Measurements from ENCODE around the gene SLC1A3. TPM values are rescaled to one million over a fixed set of nuclear protein-coding genes. Genes with fewer than 3 reads are reported as not detected.
"Not testable (repeated sequence)": the region's sequence is repeated elsewhere in the genome, so short reads cannot be mapped to it uniquely, and the experiment has no call there.

Gene SLC1A3
- polyA plus RNA-seq, 4 donors = 2.2 to 4.7 (median 3.2) TPM

DNA sequence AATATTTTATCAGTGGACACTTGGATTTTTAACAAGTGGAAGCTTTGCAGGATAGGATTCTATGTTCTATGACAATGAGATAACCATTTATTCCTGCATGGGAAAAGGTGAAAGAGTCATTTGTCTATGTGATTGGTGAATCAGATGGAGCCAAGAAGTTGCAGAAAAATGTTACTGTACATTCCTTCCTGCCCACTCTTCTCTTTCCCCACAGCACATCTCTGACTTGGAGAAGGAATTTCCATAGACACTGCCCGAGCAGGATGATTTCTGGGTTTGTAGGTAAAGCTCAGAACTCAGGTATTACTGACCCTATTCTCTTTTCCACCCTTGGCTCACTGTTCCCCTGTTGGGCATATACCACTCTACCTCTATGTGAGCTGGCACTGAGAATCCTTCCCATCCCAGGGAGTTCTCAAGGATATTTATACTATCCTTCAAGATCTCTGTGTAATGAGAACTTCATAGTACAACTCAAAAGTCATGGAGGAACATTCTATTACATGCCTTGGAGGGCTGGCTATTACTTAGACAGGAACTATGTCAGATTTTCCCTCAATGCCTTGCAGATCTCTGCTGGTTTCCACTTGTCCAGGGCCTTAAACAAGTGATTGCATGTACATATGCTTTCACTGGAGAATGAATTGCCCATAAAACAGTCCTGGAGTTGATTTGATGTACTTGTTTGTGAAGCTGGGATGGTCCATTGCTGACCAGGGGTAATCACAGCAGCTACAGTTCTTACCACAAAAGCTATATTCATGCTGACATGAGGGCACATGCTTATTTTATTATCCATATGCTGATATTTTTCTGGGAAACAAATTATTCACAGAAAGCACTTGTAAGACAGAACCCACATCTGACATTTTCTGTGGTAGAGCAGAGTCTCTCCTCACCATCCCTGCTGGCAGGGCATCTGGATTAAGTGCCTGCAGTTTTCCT is 24.1 kb downstream of the SLC1A3 start:
- DNase-seq (ENCODE audit: low read depth in 4 of 4, low spot score in 2 of 4) = no peak

- DNase-seq (ENCODE audit: low read depth in 4 of 4, low spot score in 2 of 4) = no peak
These were observed 24.7 kb downstream of the SLC1A3 start for GRCh38 chr5:36631154-36631553.

GRCh38 chr5:36631620-36632362 is 25.4 kb downstream of the SLC1A3 start:
- no peak for DNase-seq (ENCODE audit: low read depth in 4 of 4, low spot score in 2 of 4)

DNA sequence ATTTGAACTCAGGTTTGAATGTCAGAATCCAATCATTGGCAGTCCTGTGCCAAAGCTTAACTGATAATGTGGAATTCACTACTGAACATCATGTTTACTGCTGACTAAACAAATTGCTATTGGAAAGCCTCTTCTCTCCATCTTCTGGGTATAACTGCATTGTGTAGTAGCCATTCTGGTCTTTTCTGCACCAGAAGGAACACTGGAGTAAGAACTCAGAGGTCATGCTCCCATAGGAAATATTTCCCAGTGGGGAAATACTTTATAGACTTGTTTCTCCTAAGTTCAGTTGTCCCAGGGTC is 25.9 kb downstream of the SLC1A3 start:
- DNase-seq (ENCODE audit: low read depth in 4 of 4, low spot score in 2 of 4) = no peak

- no peak for DNase-seq (ENCODE audit: low read depth in 4 of 4, low spot score in 2 of 4)
These were observed 29.4 kb downstream of the SLC1A3 start for GRCh38 chr5:36635721-36636390.

- DNase-seq (ENCODE audit: low read depth in 4 of 4, low spot score in 2 of 4) = no peak
These were observed 30.7 kb downstream of the SLC1A3 start for GRCh38 chr5:36637101-36637500.

DNA sequence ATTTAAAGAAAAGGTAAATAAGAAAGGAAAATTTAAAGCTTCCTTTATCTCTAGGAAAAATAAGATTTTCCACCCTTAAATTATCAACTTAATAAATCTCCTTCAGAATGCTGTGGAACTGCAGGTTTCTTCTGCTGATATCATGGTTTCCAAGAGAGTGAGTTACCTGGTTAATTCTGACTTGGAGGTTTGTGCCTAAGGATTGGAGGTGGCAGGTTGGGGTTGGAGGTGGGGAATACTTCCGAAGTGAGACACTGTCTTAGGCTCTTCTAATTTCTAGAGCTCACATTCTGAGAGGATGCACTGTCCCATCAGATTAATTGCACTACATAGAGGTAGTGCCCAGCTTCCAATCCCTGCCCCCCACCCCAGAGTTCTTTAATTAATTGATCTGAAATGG is 31.1 kb downstream of the SLC1A3 start:
- DNase-seq (ENCODE audit: low read depth in 4 of 4, low spot score in 2 of 4) = no peak

DNA sequence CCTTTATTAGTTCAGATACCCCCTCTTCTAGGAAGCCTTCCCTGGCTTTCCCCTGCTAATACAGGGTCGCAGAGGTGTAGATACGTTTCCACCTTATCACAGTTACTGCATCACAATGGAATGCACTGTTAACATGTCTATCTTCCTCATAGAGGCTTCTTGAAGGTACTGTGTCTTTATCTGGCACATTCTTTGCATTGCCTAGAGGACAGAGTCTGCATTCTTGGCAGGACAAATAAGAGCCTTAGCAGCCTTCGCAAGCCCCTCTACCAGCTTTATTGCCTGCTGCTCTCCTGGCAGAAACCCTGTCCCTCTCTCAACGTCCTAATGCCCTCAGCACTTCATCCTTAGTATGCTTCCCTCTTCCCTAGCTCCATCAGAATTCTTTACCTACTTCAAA is 31.6 kb downstream of the SLC1A3 start:
- DNase-seq (ENCODE audit: low read depth in 4 of 4, low spot score in 2 of 4) = no peak

GRCh38 chr5:36640949-36641348 is 34.5 kb downstream of the SLC1A3 start:
- DNase-seq (ENCODE audit: low read depth in 4 of 4, low spot score in 2 of 4) = no peak

DNA sequence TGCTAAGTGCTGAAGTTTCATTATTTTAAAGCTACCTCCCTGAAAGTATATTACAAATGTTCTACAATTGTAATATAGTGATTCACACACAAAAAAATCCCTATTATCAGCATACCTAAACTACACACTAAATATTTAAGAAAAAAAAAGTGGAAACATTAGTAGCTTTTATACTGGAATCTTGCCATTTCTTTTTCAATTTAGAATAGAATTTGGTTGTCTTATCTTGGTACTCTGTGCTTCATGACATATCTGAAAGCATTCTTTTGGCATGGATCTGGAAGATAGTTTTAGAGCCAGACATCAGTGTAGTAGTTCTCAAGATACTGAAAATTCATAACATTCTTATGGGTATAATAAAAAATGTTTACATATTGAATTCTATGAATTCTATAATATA is 35.0 kb downstream of the SLC1A3 start:
- no peak for DNase-seq (ENCODE audit: low read depth in 4 of 4, low spot score in 2 of 4)

DNA sequence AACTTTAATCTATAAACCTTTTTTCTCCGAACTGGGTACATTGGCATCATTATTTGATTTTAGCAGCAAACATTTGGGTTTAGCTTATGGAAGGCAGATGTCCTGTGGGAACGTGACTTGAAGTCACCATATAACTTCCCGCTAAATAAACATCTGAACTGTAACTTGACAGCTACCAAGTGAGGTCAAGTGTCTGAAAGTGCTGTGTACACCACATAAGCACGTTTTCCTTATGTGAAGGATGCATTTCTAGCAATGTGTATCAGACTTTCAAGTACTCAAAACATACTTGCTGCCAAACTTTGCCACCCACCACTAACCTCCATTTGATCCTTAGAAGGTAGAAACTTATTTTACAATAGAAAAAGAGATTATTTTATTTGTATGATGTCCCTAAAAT is 35.7 kb downstream of the SLC1A3 start:
- DNase-seq (ENCODE audit: low read depth in 4 of 4, low spot score in 2 of 4) = no peak

GRCh38 chr5:36643162-36643561 is 36.8 kb downstream of the SLC1A3 start:
- no peak for DNase-seq (ENCODE audit: low read depth in 4 of 4, low spot score in 2 of 4)

DNA sequence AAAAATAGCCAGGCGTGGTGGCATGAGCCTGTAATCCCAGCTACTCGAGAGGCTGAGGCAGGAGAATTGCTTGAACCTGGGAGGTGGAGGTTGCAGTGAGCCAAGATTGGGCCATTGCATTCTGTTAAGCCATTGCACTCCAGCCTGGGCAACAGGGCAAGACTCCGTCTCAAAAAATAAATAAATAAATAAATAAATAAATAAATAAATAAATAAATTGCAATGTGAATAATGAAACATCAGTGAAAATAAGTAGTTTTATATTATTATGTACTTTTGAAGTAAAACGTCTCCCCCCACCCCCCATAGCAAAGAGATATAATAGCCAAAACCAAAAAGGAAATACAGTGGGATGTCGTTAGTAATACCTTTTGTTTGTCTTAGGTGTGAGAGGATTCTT is 37.4 kb downstream of the SLC1A3 start:
- DNase-seq (ENCODE audit: low read depth in 4 of 4, low spot score in 2 of 4) = not testable (repeated sequence)

DNA sequence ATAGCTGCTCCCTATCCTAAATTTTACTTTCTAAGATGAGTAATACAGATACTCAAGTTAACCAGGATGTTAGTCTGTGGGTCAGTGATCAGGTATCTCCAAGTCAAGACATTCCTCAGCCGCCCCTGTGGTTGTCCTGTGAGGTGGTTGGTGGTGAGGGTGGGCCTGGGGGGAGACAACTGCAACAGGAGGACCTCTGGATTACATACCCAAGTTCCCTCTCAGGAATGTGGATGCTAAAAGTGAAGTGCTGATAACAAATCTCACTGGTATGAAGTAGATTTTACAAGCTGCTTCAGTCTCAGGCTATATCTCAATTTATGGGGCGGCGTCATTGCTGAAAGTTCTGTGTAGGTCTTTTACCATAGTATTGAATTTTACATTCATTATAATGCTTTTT is 38.3 kb downstream of the SLC1A3 start:
- no peak for DNase-seq (ENCODE audit: low read depth in 4 of 4, low spot score in 2 of 4)

- DNase-seq (ENCODE audit: low read depth in 4 of 4, low spot score in 2 of 4) = no peak
These were observed 39.7 kb downstream of the SLC1A3 start for GRCh38 chr5:36646100-36646499.

GRCh38 chr5:36646507-36647023 is 40.2 kb downstream of the SLC1A3 start:
- DNase-seq (ENCODE audit: low read depth in 4 of 4, low spot score in 2 of 4) = no peak

DNA sequence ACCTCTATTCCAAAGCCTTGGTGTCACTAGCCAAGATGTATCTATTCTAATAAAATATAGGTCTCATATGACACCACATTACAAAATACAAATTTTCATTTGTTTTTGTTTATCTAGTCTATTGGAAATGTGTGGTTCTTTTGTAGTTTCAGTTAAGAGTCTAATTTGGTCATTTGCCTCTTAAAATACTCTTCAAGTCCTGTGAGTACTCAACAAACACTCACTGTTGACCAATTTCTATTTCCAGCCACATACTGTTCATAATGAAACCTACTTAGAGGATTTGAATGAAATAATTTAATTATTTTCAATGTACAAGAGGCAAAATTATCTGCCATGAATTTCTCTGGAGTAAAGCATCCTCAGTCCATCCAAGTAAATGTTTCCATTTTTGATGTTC is 40.6 kb downstream of the SLC1A3 start:
- DNase-seq (ENCODE audit: low read depth in 4 of 4, low spot score in 2 of 4) = no peak

DNA sequence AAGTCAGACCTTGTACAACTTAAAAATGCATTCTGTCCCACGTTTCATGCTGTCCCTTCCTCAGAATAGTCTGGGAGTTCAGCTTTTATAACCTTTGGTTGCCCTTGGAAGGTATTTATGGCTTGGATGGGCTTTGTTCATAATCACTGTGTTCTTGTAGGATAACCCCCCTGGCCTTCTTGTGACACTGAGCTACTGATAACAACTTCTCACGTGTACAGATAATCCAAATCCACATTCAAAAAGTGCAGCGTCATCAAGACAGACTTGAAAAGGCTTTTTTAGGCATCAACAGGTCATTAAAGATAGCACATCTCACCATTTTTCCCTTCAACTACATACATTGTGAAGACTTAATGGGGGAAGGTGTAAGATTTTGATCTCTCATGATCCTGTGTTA is 42.0 kb downstream of the SLC1A3 start:
- no peak for DNase-seq (ENCODE audit: low read depth in 4 of 4, low spot score in 2 of 4)

DNA sequence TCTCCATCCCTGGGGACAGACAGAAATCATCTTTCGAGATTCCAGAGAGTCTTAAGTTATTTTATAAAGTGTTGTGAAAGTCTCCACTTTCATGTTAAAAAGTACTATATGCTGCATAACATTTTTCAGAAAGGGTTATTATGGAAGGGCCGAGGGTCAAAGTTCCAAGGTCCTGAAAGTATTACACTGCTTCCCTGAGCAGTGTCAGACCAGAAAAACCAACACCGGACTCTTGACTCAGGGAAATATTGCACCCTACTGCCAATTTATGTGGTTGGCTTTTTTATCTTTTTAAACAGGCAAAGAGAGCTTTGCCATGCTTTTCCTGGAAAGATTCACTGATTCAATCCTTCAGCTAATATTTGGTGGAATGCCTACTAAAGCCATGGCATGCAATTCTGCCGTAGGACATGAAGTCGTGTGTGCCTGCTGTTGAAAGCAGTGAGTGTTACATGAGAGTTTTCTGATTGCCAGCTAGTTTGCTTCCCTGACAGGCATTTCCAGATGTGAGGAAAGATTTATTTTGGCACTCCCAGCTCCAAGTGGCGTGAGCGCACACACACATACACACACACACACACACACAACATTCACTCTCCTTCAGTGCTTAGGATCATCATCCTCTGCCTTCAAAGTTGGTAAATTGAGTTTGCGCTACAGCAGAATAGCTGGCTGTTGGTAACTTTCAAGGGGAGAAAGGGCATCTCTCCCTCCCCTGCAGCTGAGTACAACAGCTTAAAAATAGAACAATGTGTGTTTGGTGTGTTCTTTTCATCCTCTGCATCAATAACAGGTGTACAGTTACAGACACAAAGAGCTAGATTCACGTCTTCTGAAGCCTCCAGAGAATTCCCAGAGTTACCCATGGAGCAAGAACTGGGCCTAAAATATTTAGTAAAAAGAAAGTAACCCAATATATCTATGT is 45.6 kb downstream of the SLC1A3 start:
- no peak for DNase-seq (ENCODE audit: low read depth in 4 of 4, low spot score in 2 of 4)

GRCh38 chr5:36653044-36653705 is 46.8 kb downstream of the SLC1A3 start:
- no peak for DNase-seq (ENCODE audit: low read depth in 4 of 4, low spot score in 2 of 4)

Measured in left renal cortex interstitium (tissue), 4 donors.